Uterus (tissue), 2 donors: Measurements from ENCODE around the gene CNOT6L.

Experiments used
- POLR2A ChIP-seq, 2 donors: fragments of 450-650 bp; IDR thresholded peaks; one replicate each; pipeline ENCODE4 v1.6.1; 2016; ENCODE audit warnings: antibody characterized with exemption in 2 of 2, mild to moderate bottlenecking in 1 of 2, moderate library complexity in 1 of 2
- TF ChIP-seq, protein P1 (sequence below), 4 experiments: fragments of 200-600 bp in 2 of 4; fragments of 450-650 bp in 2 of 4; sonication (generic) in 2 of 4; IDR thresholded peaks; one replicate each; pipeline ENCODE4 v1.5.1; 2016 to 2019; ENCODE audit warnings: antibody characterized with exemption in 4 of 4, mild to moderate bottlenecking in 2 of 4, moderate library complexity in 1 of 4

DNA sequence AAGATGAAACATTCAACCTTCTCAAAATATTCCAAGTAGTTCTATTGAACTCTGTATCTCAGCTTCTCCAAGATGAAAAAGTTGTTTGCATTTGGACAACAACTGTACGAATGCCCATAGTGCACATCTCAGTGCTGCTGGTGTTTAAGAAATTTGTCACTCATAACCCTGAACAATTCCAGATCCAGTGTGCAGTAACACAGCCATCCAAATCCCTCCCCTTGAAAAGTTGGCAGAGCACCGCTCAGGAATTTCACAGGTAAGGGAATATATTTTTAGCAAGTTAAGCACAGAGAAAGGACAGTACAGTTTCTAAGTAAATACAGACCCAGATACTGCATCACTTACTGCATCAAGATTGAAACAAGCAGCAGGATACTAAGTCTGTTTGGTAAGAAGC, 104.7 kb downstream of the CNOT6L start:
- TF ChIP-seq, protein P1, sequence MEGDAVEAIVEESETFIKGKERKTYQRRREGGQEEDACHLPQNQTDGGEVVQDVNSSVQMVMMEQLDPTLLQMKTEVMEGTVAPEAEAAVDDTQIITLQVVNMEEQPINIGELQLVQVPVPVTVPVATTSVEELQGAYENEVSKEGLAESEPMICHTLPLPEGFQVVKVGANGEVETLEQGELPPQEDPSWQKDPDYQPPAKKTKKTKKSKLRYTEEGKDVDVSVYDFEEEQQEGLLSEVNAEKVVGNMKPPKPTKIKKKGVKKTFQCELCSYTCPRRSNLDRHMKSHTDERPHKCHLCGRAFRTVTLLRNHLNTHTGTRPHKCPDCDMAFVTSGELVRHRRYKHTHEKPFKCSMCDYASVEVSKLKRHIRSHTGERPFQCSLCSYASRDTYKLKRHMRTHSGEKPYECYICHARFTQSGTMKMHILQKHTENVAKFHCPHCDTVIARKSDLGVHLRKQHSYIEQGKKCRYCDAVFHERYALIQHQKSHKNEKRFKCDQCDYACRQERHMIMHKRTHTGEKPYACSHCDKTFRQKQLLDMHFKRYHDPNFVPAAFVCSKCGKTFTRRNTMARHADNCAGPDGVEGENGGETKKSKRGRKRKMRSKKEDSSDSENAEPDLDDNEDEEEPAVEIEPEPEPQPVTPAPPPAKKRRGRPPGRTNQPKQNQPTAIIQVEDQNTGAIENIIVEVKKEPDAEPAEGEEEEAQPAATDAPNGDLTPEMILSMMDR (IDR thresholded peaks at IDR 0.05), result no peak
- no peak for TF ChIP-seq POLR2A (IDR thresholded peaks at IDR 0.05)
